LNCAP (cell line): ENCODE data around the gene MFRP.

Experiments
- CTCF ChIP-seq: fragments of 450-650 bp; IDR thresholded peaks from 2 replicates; pipeline ENCODE4 v1.5.1; 2017; ENCODE audit warnings: mild to moderate bottlenecking

The MFRP gene

GRCh38 chr11:119347940-119348605 lies 1.6 kb upstream of the MFRP start:
- no peak for TF ChIP-seq CTCF

GRCh38 chr11:119347242-119347641 lies 737 bp upstream of the MFRP start:
- TF ChIP-seq CTCF: no peak

- TF ChIP-seq CTCF: no peak
These were observed 820 bp downstream of the MFRP start for GRCh38 chr11:119345685-119346084.

GRCh38 chr11:119344291-119345010 lies 2.1 kb downstream of the MFRP start:
- no peak for TF ChIP-seq CTCF

GRCh38 chr11:119343726-119344125 lies 2.8 kb downstream of the MFRP start:
- no peak for TF ChIP-seq CTCF

- no peak for TF ChIP-seq CTCF
These were observed 4.0 kb downstream of the MFRP start for GRCh38 chr11:119342362-119343130.

GRCh38 chr11:119342023-119342300 lies 4.5 kb downstream of the MFRP start:
- no peak for TF ChIP-seq CTCF
